ENCODE measurements around the gene DISP3.

- TF ChIP-seq CTCF (IDR thresholded peaks at IDR 0.05; ENCODE audit: low read depth, low read length) (no peak), MAX (IDR thresholded peaks at IDR 0.05; ENCODE audit: low read depth, low read length) (no peak), POLR2A (IDR thresholded peaks at IDR 0.05; ENCODE audit: extremely low read depth, insufficient read length) (no peak), MYC (IDR thresholded peaks at IDR 0.05; ENCODE audit: low read depth, low read length) (no peak)
Measured at GRCh38 chr1:11484321-11484655, 5.3 kb downstream of the DISP3 start.

All from NB4 (cell line).